NCI-H446 (cell line): ENCODE data around the gene SETD6.

ENCODE experiments used
- DNase-seq, 2 experiments: peaks; one replicate each; lab custom pipeline; 2025; lab: John Stamatoyannopoulos, UW

Gene SETD6

DNA sequence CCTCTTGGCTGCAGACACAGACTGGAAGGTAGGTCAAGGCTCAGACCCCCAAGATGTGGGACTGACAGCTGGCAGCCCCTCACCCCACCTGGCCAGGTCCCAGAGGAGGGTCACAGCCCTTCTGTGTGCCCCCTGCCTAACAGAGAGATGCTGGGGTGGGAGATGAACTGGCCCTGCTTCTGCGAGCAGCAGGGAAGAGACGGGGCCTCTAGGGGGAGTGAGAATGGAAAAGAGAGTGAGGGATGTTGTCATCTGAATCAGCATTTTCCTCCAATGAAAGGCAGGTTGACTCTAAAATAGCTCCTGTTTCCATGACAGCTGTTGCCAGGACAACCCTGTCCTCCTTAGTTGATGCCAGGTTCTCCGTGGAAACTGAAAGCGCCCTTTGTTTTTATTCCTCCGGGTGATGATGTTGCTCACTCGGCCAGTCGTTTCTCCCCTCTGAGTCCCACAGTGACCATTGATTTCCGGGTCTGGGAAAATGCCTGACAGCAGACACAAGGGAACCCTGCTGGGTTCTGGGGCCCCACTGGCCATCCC is 20.3 kb upstream of the SETD6 start:
- peak; percentile 53 to 72 for DNase-seq

DNA sequence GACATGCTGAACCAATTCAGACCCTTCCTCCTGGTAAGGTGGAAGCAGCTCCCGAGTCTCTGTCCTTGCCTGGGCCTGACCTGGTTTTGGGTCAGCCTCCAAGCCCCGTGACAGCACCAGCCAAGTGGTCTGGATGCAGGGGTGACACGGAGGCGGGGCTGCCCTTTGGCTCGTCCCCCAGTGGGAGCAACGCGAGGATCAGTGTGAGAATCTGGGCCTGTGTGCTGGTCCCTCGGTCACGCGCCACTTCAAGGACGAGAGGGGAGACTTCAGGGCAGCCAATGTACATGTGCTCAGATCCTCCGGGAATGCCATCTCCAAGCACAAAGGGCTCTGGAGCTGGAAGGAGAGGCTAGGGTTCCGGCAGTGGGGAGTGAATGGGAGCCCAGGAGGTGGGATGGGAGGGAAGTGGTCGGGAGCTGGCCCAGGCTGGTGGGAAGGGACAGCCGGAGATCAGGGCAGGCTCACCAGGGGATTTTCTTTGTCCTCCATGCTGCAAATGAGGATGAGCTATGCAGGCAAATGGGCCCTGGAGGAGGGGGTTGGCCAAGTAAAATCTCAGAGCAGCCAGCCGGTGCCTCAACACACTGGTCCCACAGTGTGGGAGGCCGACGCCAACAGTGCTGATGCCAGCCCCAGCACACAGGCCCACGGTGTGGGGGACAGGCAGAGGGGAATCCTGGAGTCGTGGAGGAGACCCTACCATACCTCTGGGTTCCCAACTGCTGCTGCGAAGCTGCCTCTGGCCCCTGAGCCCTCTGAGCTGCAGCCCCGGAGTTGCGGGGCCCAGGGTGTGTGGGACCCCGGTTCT is 19.6 kb upstream of the SETD6 start:
- DNase-seq = no peak

DNA sequence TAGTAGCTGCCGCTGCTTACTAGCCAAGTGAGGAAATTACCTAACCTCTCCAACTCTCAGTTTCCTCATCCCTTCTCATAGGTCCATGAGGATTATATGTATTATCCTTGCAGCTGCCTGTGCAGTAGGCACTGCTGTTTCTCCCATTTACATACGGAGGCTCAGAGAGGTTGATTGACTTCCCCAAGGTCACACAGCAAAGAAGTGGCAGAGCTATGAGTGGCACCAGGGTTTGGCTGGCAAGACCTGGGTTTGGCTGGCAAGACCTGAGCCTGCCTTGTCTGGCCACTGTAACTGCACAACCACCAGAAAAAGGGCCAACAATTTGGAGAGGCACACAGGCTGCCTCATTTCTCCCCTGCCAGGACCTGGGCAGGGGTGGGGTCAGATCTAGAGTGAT is 17.8 kb upstream of the SETD6 start:
- DNase-seq = no peak

DNA sequence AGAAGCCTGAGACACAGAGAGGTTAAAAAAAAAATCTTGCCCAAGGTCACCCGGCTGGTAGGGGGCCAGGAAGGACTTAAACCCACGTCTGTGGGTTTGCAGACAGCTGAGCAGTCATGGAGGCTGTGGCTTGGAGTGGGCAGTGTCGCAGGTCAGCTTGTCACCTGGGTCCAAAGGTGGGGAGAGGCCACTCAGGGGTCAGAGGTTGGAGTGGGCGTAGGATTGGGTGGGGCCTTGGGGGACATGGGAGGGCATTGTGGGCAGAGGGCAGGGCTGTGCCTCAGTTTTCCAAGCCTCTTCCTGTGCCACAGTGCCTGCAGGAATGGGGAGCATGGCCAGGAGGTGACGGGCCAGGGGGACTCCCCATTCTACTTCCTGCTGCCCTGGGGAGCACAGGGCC is 17.4 kb upstream of the SETD6 start:
- no peak for DNase-seq

DNA sequence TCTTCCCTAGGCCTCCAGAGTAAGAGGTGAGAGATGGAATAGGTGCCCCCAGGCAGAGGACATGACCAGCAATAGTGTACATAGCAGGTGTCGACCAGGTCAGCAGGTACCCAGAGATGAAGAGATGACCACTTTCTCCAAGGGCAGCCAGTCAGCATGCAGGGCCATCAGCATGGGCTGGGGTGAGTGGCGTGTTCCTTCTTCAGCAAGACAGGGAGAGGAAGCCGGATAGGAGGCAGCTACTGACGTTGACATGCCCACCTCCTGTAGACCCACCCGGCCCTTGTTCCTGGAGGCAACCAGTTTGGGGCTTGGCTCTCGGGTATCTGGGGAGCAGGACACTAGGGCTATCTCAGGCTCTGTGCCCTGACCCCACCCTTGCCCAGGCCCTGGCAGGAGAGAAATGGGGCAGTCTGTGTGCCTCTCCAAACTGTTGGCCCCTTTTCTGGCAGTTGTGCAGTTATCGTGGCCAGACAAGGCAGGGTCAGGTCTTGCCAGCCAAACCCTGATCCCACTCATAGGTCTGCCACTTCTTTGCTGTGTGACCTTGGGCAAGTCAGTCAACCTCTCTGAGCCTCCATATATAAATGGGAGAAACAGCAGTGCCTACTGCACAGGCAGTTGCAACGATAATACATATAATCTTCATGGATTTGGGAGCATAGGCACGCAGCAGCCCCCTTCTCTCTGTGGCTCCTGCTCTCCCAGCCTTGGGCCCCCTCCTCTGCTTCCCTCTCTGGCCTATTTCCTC is 16.8 kb upstream of the SETD6 start:
- no peak for DNase-seq

DNA sequence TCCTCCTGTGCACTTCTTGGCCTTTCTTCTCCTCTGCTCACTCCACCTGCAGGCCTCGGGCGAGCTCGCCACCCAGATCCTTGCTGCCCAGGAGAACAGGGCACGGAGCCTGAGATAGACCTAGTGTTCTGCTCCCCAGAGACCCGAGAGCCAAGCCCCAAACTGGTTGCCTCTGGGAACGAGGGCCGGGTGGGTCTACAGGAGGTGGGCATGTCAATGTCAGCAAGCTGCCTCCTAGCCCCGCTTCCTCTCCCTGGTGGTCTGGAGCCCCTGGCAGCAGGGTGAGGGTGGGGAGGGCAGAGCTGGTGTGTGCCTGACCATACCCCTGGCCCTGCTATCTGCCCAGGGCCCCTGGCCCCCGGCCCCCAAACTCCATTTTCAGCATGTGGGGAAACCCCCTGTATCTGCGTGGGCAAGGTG is 16.2 kb upstream of the SETD6 start:
- DNase-seq = no peak

DNA sequence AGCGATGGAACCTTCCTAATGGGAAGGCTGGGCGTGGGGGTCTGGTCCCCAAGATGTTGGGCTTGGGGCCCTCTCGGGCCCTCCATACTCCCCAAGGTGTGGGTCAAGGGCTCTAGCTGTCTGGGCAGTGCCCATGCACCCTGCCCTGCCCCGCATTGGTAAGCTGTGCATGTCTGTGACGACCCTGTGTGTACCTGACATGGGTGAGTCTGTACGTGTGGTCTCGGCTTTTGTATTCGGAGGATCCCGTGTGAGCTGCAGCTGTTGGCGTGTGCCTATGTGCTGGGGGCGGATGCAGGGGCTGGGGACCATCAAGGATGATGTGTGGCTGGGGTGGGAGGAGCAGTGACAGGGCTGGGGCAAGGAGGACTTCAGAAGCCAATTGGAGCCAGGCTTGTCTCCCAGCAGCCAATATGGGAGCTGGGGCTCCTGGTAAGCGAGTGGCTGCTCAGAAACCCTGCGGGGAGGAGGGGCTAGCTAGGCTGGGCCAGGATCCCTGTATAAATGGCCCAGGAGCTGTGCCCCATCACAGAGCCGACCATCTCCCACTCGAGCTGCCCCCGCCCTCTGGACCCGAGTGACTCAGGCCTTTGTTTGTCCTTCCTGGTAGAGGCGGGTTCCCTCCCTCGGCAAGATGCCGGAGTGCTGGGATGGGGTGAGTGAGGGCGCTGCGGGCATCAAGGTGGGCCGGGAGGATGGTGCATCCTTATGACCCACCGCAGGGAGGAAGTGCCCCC is 15.5 kb upstream of the SETD6 start, which contains the start of gene NDRG4:
NDRG4 (plus strand) TSS at position 529 of the 737 bp plus-strand sequence; CDS start at position 635, 106 bp downstream.
- peak in 1 of 2 experiments; percentile 36 for DNase-seq

DNA sequence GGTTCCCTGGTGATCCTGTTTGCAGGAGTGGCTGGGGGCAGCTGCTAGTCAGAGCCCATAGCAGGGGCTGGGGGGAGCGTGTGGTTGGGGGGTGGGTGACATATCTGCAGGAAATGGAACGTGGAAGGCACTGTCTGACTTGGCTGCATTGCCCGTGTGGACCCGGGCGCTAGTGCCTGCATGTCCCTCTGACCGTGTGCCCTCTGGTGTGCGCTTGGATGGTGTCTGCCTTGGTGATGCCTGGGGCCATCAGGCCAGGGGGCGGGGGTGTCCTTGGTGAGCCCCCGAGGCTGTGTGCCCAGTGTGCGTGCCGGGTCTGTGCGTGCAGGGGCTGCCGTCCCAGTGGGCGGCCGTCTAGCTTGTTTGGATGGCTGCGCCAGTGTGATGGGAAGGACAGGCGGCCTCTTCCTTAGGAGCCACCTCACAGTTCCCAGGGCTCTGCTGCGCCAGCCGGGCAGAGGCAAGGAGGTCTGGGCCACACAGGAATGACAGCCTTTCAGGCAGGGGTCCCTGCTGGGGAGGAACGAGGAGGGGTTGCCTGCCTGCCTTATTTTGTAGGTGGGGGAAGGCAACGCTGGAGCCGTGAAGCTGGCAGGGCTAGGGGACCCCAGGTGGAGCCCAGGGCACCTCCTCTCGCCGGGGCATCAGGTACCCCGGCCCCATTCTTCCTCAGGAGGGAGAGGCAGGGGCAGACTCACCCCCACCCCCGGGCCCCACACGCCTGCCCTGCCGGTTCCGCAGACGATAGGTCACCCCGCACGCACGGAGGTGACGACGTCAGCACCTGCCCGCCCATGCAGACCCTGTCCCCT is 14.7 kb upstream of the SETD6 start:
- DNase-seq = no peak

DNA sequence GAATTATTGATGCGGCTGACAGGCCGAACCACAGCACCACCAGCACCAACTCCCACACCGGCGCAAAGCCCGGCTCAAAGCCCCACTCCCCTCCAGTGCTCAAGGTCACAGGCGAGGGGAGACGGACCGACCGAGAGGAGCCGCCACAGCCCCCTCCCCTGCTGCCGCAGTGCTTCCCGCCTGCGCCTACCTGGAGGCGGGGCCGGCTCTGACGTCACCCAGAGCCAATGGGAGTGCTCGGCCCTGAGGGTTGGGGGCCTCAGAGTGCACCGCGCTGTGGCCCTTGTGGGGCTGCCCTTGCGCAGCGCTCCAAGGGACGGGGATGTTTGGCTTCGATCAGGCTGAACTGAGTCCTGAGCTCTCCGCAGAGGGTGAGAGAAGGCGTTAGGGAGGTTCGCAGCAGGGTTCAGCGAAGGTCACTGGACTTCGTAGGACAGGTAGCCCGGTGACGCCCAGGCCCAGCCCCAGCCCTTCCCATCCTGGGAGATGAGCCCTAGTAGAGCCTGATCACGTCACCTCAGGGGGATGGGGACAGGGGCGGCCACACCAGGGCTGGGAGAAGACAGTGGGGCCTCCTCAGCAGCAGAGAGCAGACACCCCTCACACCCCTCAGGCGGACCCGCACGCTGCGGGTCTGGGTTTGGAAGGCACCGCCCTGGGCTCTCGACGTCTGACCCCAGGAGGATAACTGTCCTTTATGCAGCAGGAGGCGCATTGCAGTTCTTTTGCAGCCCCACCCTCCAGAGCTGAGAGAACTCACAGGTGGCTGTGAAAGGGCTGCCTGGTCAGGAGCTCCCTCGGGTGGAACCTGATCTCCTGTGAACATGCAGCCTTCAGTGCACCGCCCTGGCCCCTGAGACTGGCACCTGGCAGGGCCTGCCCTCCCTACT is 13.8 kb upstream of the SETD6 start:
- no peak for DNase-seq

DNA sequence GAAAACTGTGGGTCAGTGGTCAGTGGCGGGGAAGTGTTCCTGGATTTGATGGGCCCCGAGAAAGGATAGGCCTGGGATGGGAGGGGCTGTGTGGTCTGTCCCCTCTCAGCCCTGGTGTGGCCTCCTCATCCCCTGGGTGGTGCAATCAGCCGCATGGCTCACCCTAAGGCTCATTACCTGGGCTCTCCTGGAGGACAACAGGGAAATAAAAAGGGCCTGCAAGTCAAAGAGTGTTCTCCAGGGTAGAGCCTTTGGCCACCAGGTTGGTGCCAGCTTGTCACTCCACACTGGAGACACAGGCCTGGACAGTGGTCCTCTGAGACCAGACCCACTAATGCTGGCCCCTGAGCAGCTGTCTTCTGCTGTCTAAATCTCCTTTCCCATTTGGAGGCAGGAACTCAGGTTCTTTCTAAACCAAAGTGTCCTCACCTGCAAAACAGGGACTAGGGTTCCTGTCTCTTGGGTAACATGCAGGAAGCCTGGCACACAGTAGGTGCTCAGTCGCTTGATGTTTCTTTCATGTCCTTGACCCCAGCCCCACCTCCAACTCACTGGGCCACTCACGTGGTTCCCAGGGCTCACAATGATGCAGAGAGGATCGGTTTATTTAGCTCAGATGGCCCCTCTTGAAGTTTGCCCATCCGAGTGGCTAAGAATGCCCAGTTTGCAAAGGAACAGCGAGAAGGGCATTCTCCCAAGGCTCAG is 12.9 kb upstream of the SETD6 start:
- DNase-seq = no peak

DNA sequence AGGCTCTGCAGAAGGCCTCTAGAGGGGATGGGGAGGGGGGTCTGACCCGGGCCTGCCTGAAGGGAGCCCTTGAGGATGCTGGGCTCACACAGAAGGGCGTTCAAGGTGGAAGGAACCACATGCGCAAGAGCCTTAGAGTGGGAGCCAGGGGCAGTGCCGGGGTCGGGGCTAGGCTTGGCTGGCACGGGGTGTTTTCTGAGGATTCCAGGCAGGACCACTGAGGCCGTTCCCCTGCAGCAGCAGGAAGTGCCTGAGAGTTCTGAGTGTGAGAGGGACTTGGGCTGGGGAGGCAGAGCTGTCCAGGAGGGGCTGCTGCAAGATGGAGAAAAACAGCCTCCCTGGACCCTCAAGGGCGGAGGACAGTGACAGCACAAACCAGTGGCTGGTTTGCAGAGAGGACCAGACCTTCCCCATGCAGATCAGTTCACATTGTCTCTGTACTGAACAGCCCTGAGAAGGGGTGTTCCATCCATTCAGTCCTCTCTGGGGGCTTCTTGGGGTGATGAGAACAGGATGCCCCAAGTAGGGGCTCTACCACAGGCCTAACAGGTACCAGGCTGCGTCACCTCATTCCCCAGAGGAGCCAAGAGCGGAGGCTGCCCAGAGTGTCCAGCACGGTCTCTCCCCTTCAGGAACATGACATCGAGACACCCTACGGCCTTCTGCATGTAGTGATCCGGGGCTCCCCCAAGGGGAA is 12.0 kb upstream of the SETD6 start:
- DNase-seq = no peak

DNA sequence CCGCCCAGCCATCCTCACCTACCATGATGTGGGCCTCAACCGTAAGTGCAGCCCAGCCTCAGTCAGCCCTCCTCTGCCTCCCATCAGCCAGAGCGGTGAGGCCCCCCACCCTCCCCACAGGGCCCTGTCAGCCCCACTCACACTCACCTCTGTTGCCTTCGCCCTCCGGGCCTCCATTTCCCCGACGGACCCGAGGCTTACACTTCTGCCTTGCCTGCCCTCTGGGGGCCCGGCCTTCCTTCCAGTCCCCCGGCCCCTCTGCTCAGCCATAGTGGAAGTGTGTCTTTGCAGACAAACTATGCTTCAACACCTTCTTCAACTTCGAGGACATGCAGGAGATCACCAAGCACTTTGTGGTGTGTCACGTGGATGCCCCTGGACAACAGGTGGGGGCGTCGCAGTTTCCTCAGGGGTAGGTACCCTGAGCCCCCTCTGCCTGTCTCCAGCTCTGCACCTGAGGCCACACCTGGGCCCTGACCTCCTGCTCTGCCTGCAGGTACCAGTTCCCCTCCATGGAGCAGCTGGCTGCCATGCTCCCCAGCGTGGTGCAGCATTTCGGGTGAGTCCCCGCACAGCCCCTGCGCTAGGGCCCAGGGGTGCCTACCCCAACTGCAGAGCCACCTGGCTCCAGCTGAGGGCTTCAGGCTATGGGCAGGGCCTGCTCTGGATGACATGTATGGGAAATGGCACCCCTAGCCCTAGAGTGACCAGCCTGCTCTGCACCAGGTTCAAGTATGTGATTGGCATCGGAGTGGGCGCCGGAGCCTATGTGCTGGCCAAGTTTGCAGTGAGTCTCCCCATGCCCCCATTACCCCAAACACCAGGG is 11.2 kb upstream of the SETD6 start:
- no peak for DNase-seq

DNA sequence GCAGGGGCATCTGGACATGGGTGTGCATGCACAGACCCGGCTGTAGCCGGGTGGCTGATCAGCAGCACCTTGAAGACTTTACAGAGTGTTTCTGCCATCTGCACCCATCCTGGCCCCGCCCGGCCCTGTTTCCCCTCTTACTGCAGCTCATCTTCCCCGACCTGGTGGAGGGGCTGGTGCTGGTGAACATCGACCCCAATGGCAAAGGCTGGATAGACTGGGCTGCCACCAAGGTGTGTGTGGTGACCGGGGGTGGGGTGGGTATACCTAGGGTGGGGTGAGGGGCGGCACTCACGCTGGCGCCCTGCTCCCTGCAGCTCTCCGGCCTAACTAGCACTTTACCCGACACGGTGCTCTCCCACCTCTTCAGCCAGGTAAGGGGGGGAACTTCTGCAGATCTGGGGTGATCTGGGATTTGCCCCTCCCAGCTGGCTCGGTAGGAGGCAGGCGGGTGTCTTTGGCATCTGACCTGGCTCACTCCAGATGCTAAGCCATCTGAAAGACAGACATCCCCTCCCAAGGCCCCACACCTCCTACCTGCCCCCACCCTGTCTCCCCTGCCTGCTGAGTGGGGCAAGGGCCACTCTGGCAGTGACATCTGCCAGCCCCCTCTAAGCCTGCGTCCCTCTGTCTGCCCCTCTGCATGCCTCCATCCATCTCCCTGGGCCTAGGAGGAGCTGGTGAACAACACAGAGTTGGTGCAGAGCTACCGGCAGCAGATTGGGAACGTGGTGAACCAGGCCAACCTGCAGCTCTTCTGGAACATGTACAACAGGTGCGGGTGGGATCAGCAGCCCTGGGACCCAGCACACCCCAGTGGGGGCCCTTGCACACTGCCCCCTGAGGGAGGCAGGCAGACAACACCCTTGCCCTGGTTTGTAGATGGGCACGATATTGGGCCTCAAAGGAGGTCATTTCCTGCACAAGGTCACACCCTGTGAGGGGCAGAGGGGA is 8.8 kb upstream of the SETD6 start:
- DNase-seq = no peak

DNA sequence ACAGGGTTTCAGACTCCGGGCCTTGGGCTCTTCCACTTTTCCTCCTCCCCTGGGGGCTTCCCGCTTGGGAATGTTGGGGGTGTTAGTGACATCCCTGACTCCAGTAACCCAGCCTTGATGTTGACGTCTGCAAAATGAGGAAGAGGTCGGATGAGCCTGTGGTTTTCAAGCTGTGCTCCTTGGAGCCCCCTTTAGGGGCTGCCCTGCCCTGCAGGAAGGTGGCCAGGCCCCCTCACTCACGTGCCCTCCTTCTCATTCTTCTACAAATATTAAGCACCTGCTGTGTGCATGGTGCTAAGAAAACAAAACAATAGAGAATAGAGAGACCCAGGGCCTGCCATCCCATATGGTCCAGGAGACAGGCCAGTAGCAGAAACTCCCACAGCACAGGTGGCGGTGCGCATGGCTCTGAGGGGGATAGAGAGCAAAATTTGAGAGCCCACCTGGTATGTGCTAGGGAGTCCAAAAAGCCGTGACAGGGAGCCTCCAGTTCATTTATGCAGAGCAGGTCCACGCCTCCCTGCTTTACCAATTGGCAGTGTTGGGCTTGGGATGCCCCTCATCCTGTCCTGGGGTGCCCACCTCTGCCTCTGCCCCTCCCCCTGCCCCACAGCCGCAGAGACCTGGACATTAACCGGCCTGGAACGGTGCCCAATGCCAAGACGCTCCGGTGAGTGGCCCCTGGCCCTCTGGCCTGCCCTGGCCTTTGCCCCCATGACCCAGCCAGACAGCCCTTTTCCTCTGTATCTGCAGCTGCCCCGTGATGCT is 7.9 kb upstream of the SETD6 start:
- DNase-seq = no peak

DNA sequence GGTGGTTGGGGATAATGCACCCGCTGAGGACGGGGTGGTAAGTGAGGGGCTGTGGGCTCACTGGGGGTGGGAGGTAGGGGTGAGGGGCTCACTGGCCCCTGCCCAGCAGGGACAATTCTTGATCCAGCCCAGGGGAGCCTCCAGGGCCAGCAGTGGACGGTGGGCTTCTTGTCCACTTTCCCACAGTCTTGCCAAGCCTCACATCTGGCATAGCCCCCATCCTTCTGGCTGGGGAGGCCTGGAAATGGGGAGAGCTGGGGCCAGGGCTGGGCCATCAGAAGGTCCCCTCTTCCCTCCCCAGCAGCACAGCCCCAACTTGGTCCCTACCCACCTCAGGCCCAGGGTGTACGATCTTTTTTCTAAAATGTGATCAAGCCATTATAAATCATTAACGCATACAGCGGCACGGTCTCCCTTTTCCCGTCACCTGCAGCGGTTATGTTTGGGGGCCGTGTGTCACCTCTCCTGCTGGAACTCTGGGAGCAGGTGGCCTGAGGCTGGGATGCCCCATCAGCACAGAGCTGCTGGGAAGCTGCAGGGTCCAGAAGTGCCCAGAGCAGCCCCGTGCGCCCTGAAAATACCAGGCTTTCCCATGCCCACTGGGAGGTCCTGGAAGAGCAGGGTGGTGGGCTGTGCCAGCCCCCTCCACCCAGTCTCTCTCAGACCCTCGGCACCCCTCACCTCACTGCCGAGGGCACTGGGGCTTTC is 7.2 kb upstream of the SETD6 start:
- no peak for DNase-seq
